Renal cortical epithelial cell (primary cell): ENCODE results near the gene LHPP. TPM values are rescaled to one million over a fixed set of nuclear protein-coding genes. Genes with fewer than 3 reads are reported as not detected.

ENCODE experiments used
- DNase-seq: peaks from one replicate; pipeline ENCODE4 v3.0.0-alpha.2; 2011; ENCODE audit warnings: low read depth
- total RNA-seq: library from RNA; depleted of rRNA; stranded (reverse); fragments of >200 nt; gene quantifications from 2 replicates; pipeline ENCODE4 v1.2.3, GENCODE V29; 2014

Gene LHPP
- total RNA-seq, 1 donor from 2014 or later = 18.1 TPM

DNA sequence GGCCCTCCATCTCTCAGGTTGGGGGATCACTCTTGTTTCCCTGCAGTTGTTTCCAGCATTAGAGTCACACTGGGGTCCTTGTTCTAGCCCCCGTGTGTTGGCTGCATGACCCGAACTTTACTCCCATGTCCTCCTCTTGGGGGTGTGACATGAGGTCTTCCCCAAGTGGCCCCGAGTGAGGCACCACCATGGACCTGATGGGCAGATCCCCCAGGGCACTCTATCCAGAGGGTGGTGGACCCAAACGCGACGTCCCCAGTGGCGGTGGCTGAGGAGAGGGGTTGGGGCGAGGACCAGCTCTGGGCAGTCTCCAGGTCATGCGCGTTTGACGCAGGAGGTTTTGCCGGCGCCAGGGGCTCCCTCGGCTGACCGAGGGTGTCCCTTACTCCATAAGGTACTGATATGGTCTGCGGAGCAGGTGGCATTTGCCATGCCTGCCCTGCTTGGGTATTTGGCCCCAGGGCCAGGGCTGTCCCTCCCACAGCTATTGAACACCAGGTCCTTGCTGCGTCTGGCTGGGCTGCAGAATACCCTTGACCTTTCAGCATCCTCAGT, 131.9 kb downstream of the LHPP start:
- no peak for DNase-seq

DNA sequence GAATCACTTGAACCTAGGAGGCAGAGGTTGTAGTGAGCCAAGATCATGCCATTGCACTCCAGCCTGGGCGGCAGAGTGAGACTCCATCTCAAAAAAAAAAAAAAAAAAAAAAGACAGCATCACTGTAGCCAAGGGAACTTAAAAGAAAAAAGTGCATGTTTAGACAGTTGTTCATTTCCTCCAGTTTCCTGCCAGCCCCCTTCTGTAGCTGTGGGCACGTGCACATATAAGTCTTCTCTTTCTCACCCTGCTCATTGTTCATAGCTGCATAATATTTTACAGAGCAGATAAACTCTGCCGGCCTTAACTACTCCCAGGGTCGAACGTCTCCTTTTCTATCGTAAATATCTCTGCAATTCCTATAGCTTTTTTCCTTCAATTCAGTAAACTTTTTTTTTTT, 132.6 kb downstream of the LHPP start:
- DNase-seq = no peak

DNA sequence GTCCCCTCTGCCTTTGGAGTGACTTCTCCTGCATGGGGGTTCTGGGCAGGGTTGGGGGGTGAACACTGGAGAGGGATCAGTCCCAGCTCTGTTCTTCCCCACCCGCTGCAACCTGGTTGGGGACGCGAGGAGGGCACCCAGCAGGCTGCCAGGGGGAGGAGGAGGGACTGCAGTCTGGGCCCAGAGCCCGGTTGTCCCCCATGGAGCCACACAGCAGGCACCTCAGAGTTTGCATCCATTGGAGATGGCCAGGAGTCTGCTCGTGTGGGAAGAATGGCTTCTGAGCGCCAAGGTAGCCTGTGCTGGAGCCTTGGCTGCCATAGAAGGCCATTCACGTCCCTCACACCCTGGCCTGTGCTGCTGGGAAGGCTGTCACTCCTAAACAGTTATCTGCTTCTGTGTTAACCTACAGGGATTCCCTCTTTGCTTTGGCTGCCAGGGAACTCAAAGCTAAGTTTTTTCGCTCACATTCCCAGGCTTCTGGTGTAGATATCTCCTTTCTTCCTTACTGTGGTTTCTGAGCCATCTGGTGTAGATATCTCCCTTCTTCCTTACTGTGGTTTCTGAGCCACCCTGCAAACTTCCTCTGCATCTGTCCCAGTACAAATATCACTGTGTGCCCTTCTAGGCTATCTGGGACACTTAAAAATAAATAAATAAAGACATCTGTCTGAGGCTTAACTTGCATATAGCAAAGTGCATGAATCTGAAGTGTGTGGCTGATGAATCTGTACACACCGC, 133.7 kb downstream of the LHPP start:
- no peak for DNase-seq

DNA sequence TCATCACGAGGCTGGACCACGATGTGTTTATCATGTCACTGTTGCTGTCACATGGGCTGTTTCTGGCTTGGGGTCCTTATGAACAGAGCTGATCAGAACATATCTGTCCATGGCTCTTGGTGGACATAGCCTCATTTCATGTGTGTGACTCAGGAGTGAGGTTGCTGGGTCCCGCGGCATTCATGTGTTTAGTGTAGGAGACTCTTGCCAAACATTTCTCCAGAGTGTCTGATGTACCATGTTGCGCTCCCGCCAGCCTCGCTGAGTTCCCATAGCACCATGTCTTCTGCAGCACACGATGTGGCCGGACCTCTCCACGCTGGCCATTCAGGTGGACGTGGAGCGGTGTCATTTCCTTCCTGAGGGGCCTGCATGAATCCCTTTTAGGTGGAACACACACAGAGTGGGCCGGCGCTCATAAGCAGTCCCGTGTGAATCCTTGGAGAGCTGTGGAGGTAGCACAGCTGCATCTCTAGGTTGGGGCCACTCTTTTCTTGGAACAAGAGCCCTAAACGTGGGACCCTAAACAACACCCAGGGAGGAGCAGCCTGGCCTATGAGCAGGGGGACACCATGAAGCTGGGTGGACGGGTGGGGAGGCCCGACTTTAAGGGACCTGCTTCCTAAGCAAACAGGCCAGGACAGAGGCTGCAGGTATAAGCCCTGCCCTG, 134.6 kb downstream of the LHPP start:
- no peak for DNase-seq

DNA sequence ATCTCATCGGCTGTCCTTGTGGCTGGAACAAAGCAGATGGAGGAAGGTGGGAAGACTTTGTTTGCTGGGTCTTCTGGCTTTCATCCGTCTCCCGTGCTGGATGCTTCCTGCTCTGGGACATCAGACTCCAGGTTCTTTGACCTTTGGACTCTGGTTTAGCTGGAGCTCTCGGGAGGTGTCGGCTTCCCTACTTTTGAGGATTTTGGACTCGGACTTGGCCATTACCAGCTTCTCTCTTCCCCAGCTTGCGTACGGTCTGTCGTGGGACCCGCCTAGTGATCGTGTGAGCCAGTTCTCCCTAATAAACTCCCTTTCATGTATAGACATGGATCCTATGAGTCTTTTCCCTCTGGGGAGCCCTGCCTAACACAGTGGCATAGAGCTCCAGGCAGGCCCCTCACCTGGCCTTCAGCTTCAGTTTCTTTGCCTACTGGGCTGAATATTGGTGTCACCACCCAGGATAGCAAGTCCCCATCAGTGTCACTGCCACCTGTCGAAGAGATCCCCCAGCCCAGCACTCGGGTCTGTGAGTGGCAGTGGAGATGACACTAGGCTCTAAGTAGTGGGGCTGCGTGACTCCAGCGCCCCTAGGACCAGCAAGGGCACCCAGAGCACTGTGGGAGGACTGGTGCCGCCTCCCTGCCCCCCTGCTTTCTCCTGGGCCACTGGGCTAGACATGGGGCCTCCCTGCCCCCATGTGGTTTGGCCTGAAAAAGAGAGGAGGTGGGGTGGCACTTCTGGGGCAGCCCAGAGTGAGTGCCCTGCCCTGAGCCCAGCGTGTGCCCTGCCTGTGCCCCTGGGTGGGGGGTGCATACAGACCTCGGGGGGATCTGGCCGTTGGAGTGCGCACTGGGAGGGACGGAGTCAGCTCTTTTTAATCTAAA, 135.6 kb downstream of the LHPP start:
- DNase-seq = no peak

- no peak for DNase-seq
These were observed 136.2 kb downstream of the LHPP start for GRCh38 chr10:124597846-124598165.

DNA sequence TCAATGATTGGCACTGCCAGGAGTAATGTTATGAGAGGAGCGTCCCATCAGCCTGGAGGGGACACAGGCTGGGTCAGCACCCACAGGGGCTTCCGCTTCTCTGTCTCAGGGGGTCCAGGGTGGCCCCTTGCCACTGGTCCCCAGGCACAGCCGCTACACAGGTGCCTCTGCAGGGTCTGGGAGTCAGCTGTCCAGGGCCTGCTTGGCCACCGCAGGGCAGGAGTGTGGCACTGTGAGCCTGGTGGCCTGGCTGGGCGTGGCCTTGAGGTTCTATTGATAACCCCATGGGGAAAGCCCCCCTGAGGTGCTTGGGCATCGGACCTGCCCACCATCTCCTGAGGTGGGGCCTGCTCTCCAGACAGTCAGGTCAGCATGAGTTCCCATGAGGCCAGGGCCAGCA, 136.6 kb downstream of the LHPP start:
- no peak for DNase-seq

DNA sequence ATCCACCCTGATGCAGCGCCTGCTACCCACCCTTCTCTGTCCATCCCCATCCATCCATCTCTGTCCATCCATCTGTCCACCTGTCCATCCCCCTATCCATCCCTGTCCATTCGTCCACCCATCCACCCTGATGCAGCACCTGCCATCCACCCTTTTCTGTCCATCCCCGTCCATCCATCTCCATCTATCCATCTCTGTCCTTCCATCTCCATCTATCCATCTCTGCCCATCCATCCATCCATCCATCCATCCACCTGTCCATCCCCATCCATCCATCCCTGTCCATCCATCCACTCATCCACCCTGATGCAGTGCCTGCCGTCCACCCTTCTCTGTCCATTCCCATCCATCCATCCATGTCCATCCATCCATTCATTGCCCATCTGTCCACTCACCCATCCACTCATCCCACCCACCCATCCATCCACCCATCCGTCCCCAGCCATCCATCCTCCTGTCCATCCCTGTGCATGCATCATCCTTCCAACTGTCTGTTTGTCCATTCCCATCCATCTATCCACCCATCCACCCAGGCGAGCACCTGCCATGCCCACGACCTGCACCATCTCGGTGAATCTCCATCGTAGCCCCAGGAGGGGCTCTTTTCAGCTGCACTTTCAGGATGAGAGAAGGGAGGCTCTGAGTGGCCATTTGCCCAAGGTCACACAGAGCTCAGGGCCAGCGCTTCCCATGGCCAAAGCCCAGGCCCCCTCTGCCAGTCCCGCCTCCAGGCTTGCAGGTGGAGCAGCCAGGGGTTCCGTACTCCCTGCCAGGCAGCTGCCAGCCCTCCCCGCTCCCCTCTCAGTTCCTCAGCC, 137.4 kb downstream of the LHPP start:
- no peak for DNase-seq

GRCh38 chr10:124599588-124600050, 138.0 kb downstream of the LHPP start:
- no peak for DNase-seq

- no peak for DNase-seq
These were observed 138.6 kb downstream of the LHPP start for GRCh38 chr10:124600051-124600880.

DNA sequence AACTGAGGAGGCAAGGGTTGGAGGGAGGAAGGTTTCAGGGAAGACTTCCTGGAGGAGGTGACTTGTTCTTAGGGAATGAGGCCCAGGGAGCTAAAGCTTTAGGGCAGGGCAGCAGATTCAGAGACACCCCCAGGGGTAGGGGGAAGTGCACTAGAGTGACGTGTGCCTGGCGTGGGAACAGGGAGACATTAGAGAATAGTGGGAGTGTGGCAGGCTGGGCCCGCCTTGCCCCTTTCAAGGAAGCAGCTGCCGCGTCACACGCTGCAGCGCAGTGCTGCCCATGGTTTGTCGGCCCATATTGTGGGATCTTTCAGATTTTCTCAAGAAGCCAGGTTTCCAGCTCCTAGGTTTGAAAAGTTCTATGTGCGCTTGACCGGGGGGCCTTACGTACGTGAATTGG, 139.4 kb downstream of the LHPP start:
- DNase-seq = no peak

DNA sequence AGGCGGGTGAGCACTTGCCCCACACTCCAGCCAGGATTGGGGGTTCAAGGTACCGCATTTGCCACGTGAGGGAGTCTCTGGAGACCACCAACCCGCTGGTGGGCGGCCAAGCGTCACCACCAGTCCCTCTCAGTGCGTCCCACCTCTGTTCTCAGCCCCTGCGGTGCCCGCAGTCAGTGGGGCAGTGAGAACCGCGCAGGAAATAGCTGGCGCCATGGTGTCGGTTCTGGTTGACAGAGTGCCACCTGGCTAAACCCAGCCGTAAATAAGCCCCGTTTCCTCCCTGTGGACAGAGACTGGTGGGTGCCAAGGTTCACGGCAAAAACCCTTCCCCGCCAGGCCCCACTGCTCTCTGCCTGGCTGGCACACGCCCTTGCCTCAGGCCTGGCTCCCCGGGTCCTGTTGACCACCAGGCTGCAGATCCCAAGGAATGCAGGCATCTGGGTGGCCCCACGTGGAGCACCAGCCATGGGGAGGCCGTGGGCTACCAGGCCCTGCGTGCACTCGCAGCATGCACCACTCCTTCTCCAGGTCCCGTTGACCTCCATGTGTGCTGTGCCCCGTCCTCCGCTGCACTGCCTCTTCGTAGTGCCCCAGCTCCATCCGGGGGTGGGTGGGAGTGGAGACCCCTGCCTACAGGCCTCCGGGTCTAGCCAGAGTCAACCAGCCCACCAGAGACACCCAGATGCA, 140.0 kb downstream of the LHPP start:
- no peak for DNase-seq

GRCh38 chr10:124602121-124602561, 140.5 kb downstream of the LHPP start:
- no peak for DNase-seq

DNA sequence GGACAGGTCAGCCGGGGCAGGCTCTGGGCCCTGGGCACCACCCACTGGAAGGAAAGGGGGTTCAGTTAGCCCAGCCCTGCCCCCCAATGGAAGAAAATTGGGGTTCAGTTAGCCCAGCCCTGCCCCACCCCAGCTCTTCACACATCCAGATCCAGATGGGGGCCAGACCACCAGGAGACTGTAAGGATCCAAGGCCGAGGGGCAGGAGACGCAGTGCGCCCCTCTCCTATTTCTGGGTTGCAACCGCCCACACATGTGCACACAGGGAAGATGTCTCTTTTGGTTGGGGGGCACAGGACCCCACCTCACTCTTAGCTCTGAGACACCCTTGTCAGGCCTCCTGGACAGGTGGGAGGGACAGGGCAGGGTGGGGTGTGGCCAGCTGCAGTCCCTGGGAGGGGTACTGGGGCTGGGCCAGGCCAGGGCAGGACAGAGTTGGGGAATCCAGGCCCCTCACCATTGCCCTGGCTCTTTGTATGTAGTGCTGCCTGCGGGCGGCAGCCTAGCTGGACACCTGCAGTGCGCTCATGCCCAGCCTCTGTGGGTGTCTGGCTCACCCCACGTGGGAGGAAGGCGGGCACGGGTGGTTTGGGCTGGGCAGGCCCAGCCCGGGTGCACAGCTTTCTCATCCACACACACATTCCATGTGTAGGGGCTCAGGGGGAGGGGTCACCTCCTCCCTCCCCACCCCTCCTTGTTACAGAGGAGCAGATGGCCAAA, 141.2 kb downstream of the LHPP start:
- DNase-seq = no peak

DNA sequence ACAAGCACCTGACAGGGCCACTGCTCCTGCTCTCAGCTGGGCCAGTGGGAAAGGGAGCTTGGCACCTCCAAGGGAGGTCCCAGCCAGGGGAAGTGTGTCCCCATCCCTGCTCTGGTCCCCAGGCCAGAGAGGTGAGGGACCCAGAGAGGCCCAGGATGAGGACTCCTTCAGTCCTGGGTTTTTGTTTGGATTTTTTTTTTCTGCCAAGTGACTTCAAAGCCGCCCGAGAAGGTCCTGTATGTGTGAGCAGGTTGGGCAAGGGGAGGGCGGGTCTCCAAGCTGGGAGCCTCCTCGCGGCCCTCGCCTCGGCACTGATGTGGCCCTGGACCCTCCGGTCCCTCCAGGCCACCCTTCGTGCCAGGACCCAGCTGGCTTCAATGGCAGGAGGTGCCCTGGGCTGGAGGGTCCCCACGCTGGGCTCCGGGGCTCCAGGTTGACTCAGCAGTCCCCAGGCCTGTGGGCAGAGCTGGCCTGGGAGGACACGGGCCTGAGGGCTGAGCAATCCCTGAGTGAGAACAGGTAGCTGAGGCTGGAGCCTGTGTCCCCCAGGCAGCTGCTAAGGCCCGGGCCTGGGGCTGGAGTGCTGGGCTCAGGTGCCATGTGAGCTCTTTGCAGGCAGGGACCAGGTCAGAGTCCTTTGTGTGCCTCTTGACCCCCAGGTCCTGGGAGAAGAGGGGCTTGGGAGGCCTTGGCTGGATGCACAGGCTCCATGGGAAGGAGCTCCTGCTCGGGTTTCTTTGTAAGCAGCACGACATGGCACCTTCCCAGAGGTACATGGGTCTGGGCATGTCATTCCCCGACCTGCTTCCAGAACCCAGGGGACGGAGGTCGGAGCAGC, 142.0 kb downstream of the LHPP start:
- DNase-seq = no peak

GRCh38 chr10:124604214-124605000, 142.8 kb downstream of the LHPP start:
- DNase-seq = no peak

GRCh38 chr10:124605001-124605370, 143.4 kb downstream of the LHPP start:
- DNase-seq = no peak

DNA sequence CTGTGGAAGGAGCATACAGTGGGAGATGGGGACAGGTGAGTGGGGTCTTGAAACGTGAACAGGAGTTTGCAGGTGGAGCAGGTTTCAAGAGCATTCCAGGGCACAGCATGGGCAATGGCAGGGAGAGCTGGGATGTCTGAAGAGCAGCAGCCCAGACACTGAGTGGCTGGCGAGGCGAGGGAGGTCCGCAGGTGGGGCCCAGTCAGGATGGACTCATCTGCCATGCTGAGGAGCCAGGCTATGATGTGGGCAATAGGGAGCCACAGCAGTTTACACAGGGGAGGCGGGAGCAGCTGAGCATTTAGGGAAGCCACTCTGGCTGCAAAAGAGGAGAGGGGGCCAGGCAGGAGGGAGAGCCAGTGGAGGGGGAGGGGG, 143.8 kb downstream of the LHPP start:
- no peak for DNase-seq
